ENCODE results near the gene ETNK1.

GRCh38 chr12:22728987-22729386, 104.0 kb downstream of the ETNK1 start:
- TF ChIP-seq, protein P1, sequence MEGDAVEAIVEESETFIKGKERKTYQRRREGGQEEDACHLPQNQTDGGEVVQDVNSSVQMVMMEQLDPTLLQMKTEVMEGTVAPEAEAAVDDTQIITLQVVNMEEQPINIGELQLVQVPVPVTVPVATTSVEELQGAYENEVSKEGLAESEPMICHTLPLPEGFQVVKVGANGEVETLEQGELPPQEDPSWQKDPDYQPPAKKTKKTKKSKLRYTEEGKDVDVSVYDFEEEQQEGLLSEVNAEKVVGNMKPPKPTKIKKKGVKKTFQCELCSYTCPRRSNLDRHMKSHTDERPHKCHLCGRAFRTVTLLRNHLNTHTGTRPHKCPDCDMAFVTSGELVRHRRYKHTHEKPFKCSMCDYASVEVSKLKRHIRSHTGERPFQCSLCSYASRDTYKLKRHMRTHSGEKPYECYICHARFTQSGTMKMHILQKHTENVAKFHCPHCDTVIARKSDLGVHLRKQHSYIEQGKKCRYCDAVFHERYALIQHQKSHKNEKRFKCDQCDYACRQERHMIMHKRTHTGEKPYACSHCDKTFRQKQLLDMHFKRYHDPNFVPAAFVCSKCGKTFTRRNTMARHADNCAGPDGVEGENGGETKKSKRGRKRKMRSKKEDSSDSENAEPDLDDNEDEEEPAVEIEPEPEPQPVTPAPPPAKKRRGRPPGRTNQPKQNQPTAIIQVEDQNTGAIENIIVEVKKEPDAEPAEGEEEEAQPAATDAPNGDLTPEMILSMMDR (IDR thresholded peaks at IDR 0.05), result no peak
- no peak for TF ChIP-seq POLR2AphosphoS5 (IDR thresholded peaks at IDR 0.05; ENCODE audit: insufficient read depth in 1 of 2, low read depth in 1 of 2)
